Thoracic aorta (tissue), 2 donors: ENCODE measurements around the gene GPC3. TPM values are rescaled to one million over a fixed set of nuclear protein-coding genes. Genes with fewer than 3 reads are reported as not detected.

Source experiments
- ATAC-seq: fragments of 150-250 bp; one replicate; pipeline ENCODE4 v1.8.0; 2017; ENCODE audit warnings: low read depth; ENCODE audit not compliant: insufficient number of reproducible peaks, low FRiP score
- DNase-seq: peaks from one replicate; pipeline ENCODE4 v3.0.0-alpha.2; 2020; ENCODE audit warnings: low spot score
- H3K27ac ChIP-seq, 2 donors: fragments of 200-600 bp; sonication (generic); 1 replicate in 1 of 2; 2 replicates in 1 of 2; pipeline ENCODE4 v1.5.1; 2016; ENCODE audit warnings: mild to moderate bottlenecking in 2 of 2, moderate library complexity in 2 of 2
- H3K27me3 ChIP-seq: fragments of 200-600 bp; sonication (generic); replicated peaks from 2 replicates; pipeline ENCODE4 v1.6.0; 2016; ENCODE audit warnings: mild to moderate bottlenecking; ENCODE audit not compliant: insufficient read depth
- H3K36me3 ChIP-seq: fragments of 200-600 bp; sonication (generic); one replicate; pipeline ENCODE4 v1.5.1; 2016
- H3K4me1 ChIP-seq, 2 donors: fragments of 200-600 bp; sonication (generic); 1 replicate in 1 of 2; 2 replicates in 1 of 2; pipeline versions ENCODE4 v1.5.1 to v1.6.0; 2016; ENCODE audit warnings: low read depth in 2 of 2, mild to moderate bottlenecking in 1 of 2; ENCODE audit not compliant: control insufficient read depth in 1 of 2
- H3K4me3 ChIP-seq: fragments of 200-600 bp; sonication (generic); 2 replicates; pipeline ENCODE4 v1.5.1; 2016; ENCODE audit warnings: mild to moderate bottlenecking
- H3K9me3 ChIP-seq: fragments of 200-600 bp; sonication (generic); 2 replicates; pipeline ENCODE4 v1.5.1; 2016
- total RNA-seq, 2 donors: library from RNA; depleted of rRNA; stranded (reverse); fragments of >200 nt; gene quantifications; one replicate each; pipeline versions ENCODE4 v1.1.0 to v1.2.3, GENCODE V29; 2016
- TF ChIP-seq, protein P1 (sequence below): fragments of 200-600 bp; sonication (generic); IDR thresholded peaks from one replicate; pipeline ENCODE4 v1.5.1; 2019; ENCODE audit warnings: antibody characterized with exemption

Gene GPC3
- total RNA-seq, 2 donors from 2014 or later = 2.6 to 5.6 TPM

DNA sequence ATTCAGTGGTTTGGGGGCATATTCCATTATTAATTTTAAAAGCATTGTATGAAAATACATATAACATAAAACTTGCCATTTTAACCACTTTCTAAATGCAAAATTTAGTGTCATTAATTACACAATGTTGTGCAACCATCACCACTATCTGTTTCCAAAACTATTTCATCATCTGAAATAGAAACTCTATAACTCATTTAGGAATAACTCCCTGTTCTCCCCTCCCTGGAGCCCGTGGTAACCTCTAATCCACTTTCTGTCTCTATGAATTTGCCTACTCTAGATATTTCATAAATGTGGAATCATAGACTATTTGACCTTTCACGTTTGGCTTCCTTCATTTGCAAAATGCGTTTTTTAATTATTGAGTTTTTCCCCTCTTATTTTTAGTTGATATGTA lies 468.7 kb downstream of the GPC3 start:
- no peak overlapping the region for H3K4me3 ChIP-seq
- H3K36me3 ChIP-seq = no peaks in the 10 kb centered on the region
- ATAC-seq = no peak
- TF ChIP-seq, protein P1, sequence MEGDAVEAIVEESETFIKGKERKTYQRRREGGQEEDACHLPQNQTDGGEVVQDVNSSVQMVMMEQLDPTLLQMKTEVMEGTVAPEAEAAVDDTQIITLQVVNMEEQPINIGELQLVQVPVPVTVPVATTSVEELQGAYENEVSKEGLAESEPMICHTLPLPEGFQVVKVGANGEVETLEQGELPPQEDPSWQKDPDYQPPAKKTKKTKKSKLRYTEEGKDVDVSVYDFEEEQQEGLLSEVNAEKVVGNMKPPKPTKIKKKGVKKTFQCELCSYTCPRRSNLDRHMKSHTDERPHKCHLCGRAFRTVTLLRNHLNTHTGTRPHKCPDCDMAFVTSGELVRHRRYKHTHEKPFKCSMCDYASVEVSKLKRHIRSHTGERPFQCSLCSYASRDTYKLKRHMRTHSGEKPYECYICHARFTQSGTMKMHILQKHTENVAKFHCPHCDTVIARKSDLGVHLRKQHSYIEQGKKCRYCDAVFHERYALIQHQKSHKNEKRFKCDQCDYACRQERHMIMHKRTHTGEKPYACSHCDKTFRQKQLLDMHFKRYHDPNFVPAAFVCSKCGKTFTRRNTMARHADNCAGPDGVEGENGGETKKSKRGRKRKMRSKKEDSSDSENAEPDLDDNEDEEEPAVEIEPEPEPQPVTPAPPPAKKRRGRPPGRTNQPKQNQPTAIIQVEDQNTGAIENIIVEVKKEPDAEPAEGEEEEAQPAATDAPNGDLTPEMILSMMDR = no peak
- no peaks in the 10 kb centered on the region for H3K27me3 ChIP-seq
- no peaks in the 10 kb centered on the region for H3K4me1 ChIP-seq
- no peak overlapping the region for H3K27ac ChIP-seq
- DNase-seq = no peak
- H3K9me3 ChIP-seq = no peaks in the 10 kb centered on the region

DNA sequence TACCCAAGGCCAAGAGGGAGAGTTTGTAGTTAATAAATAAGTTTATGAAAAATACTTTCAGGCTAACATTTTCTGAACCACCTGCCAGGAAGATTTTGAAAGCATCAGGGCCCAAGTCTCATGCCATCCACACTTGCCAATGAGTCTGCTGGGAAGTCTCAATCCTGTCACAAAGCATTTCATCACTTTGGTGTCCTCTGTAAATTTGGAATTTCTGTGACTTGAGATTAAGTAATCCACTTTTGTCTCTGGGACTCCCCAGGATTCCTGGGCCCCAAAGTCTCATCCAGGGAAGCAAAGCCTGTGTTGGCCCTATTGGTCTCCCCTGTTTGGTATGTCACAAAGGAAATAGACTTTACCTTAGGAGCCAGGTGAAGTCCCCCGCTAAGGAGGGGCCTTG lies 470.9 kb downstream of the GPC3 start:
- Histone ChIP-seq H3K4me1 (no peaks in the 10 kb centered on the region), H3K27ac (no peak overlapping the region), H3K36me3 (no peaks in the 10 kb centered on the region), H3K27me3 (no peaks in the 10 kb centered on the region), H3K4me3 (no peak overlapping the region), H3K9me3 (no peaks in the 10 kb centered on the region)
- TF ChIP-seq, protein P1 = no peak
- DNase-seq (no peak), ATAC-seq (no peak)

DNA sequence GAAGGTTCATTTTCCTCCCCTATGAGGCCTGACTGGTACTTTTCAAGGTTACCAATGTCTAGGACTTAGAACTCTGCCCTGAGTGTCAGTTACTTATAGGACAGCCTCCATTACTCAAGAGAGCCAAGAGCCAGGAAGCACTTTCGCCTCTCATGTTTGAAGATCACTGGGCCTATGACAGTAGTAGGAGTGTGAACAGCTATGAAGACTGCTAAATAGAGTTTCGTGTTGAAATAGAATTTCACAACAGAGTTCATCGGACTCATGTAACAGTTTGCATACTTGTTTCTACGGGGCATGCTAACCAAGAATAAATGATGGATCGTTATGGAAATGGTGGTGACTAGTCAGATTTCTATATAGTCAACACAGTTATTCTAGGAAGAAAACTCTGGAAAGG lies 472.3 kb downstream of the GPC3 start:
- Histone ChIP-seq H3K36me3 (no peaks in the 10 kb centered on the region), H3K27me3 (no peaks in the 10 kb centered on the region), H3K4me1 (no peaks in the 10 kb centered on the region), H3K9me3 (no peaks in the 10 kb centered on the region), H3K4me3 (no peak overlapping the region), H3K27ac (no peak overlapping the region)
- ATAC-seq = no peak
- TF ChIP-seq, protein P1 = no peak
- no peak for DNase-seq

DNA sequence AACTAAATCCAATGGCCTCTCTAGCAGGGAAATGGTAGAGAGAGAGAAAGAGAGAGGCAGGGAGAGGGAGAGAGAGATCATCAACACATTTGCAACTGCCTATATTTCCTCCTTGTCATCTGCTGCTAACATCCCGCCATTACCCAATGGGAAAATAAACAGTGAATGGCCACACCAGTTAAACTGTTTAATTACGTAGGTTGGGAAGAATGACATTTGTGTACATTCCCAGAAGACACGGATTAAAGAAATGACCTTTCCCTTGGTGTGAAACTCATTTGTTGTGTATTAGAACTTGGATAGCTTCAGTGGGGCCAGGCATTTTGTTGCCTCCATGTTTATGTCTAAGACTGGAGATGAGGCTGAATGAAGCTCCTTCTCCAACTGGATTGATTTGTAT lies 474.4 kb downstream of the GPC3 start:
- Histone ChIP-seq H3K36me3 (no peaks in the 10 kb centered on the region), H3K9me3 (no peaks in the 10 kb centered on the region), H3K4me1 (no peaks in the 10 kb centered on the region), H3K4me3 (no peak overlapping the region), H3K27ac (no peak overlapping the region), H3K27me3 (no peaks in the 10 kb centered on the region)
- DNase-seq (no peak), ATAC-seq (no peak)
- TF ChIP-seq, protein P1 = no peak

DNA sequence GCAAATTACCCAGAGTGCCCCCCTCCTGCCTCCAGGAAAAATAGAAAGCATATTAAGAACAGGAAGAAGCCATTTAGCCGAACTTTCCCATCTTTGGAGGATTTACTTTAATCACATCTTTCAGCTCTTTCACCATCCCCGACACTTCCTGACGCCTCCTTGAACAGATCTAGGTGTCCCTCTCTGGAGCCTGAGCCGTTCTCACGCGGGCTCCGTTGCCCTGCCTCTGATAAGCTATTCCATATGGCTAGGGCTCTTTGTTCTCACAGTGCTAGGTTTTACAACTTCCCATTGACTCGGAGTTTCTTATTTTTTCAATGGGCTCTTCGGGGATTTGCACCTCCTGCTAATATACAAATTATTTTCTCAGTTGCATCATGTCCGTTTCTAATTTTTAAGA lies 488.0 kb downstream of the GPC3 start:
- no peak for DNase-seq
- Histone ChIP-seq H3K27me3 (no peaks in the 10 kb centered on the region), H3K36me3 (no peaks in the 10 kb centered on the region), H3K4me3 (no peak overlapping the region), H3K9me3 (no peaks in the 10 kb centered on the region), H3K27ac (no peak overlapping the region), H3K4me1 (peaks cover 0 to 5% of the 10 kb centered on the region in 2 donors)
- TF ChIP-seq, protein P1 = no peak
- no peak for ATAC-seq
